ENCODE measurements around the gene SLC2A8.

SLC2A8 gene

DNA sequence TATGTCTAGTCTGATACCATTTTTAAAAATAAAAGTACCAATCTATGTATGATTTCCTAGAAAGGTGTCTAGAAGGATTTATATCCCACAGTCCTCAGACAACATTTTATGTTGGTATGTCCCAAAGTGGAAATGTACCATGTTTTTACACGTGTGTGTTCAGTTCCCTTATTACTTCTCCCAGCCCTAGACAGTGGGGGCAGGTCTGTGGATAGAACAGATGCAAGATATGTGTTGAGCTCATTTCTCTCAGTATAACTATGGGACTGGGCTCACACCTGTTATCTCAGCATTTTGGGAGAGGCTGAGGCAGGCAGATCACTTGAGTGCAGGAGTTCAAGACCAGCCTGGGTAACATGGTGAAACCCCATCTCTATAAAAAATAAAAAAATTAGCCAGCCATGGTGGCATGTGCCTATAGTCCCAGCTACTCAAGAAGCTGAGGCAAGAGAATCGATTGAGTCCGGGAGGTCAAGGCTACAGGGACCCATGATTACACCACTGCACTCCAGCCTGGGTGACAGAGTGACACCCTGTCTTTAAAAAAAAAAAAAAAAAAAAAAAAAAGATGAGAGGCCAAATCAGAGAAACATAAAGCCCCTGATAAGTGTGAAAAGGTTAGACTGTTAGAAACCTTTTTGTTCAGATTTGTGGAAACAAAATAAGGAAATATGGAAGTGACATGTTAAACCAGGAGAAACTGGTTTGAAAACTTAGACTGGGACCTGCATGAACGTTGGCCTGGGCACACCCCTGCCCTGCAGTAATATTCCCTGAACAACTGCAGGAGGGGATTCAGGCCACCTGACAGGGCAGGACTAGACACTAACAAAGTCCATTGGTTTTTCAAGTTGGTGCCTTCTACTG, 7.4 kb upstream of the SLC2A8 start:
- no peak overlapping the region for H3K4me3 Mint-ChIP-seq
- H3K9me3 Mint-ChIP-seq, result no peaks in the 10 kb centered on the region
- H3K27me3 Mint-ChIP-seq, result peaks cover 27 to 64% of the 10 kb centered on the region in 2 donors
- DNase-seq (no peak), ATAC-seq (replicated peaks) (no peak)
- H3K36me3 Mint-ChIP-seq, result no peaks in the 10 kb centered on the region
- H3K4me1 Mint-ChIP-seq, result peaks cover 7 to 13% of the 10 kb centered on the region in 2 donors
- no peak overlapping the region for H3K27ac Mint-ChIP-seq

DNA sequence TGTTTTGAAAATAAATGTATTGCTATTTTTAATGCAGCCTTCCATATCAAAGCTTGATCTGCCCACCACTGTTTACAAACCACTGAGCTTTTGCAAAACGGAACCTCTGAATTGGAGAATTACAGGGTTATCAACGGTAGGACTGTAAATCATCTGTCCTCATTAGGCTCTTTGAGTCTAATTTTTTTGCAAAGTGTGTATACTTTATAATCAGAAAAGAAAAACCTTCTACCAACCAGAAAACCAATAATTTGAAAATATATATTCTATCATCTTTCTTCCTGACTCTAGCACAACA, 6.8 kb upstream of the SLC2A8 start:
- Mint-ChIP-seq H3K4me3 (no peak overlapping the region), H3K9me3 (no peaks in the 10 kb centered on the region), H3K36me3 (no peaks in the 10 kb centered on the region), H3K27me3 (peaks cover 21 to 58% of the 10 kb centered on the region in 2 donors), H3K27ac (no peak overlapping the region), H3K4me1 (peaks cover 7 to 13% of the 10 kb centered on the region in 2 donors)
- ATAC-seq (replicated peaks), result no peak
- DNase-seq, result no peak

DNA sequence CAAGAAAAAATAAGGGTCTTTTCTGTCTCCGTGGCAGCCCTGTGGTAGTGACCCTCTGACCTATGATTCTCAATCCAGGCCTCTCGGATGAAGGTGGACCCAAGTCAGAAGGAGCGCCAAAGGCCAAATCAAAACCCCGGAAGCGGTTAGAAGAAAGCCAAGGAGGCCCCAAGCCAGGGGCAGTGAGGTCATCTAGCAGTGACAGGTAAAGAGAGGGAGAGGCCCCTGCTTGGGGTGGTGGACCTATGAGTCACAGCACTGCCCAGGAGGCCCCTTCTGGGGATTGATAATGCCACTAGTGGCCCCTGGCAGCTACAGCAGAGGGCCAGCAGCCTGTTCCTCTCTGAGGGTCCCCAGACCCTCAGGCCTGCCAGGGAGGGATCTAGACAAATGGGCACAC, 6.4 kb upstream of the SLC2A8 start:
- ATAC-seq (replicated peaks) (no peak), DNase-seq (no peak)
- Mint-ChIP-seq H3K27ac (no peak overlapping the region), H3K4me1 (peaks cover 7 to 13% of the 10 kb centered on the region in 2 donors), H3K36me3 (no peaks in the 10 kb centered on the region), H3K4me3 (no peak overlapping the region), H3K9me3 (no peaks in the 10 kb centered on the region), H3K27me3 (peaks cover 19 to 54% of the 10 kb centered on the region in 2 donors)

DNA sequence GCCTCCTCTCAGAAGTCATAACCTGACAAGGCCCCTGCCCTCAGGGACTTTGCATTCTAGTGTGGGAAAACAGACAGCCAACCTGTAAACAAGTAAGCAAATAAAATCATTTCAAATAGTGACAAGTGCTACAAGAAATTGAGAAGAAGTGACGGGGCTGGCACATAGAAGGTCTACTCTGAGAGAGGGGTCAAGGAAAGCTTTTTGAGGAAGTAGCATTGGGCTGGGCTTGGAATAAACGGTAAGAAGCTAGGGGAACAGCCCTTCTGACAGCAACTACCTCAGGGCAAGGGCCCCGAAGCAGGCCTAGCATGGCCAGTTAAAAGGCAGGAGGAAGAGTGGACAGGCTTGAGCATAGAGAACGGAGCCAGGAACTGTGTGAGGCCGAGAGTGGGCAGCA, 4.8 kb upstream of the SLC2A8 start:
- peaks cover 9 to 38% of the 10 kb centered on the region in 2 donors for H3K27me3 Mint-ChIP-seq
- DNase-seq, result no peak
- no peak overlapping the region for H3K27ac Mint-ChIP-seq
- no peaks in the 10 kb centered on the region for H3K36me3 Mint-ChIP-seq
- H3K4me1 Mint-ChIP-seq, result peaks cover 11 to 20% of the 10 kb centered on the region in 2 donors
- H3K9me3 Mint-ChIP-seq, result no peaks in the 10 kb centered on the region
- no peak overlapping the region for H3K4me3 Mint-ChIP-seq
- no peak for ATAC-seq (replicated peaks)

DNA sequence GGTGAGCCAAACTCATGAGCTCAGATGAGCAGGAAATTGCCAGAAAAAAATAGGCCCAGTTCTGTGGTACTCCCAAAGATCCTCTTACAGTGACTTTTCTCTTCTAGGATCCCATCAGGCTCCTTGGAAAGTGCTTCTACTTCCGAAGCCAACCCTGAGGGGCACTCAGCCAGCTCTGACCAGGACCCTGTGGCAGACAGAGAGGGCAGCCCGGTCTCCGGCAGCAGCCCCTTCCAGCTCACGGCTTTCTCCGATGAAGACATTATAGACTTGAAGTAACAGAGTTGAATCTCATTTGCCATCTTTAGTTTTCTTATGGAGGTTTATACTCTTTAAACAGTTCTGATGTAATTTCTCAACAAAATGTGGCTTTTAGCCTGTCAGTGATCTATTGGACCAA, 4.0 kb upstream of the SLC2A8 start:
- DNase-seq, result no peak
- H3K27ac Mint-ChIP-seq, result no peak overlapping the region
- ATAC-seq (replicated peaks), result no peak
- H3K27me3 Mint-ChIP-seq, result peaks cover 9 to 38% of the 10 kb centered on the region in 2 donors
- no peaks in the 10 kb centered on the region for H3K36me3 Mint-ChIP-seq
- no peaks in the 10 kb centered on the region for H3K9me3 Mint-ChIP-seq
- peaks cover 12 to 21% of the 10 kb centered on the region in 2 donors for H3K4me1 Mint-ChIP-seq
- H3K4me3 Mint-ChIP-seq, result no peak overlapping the region

DNA sequence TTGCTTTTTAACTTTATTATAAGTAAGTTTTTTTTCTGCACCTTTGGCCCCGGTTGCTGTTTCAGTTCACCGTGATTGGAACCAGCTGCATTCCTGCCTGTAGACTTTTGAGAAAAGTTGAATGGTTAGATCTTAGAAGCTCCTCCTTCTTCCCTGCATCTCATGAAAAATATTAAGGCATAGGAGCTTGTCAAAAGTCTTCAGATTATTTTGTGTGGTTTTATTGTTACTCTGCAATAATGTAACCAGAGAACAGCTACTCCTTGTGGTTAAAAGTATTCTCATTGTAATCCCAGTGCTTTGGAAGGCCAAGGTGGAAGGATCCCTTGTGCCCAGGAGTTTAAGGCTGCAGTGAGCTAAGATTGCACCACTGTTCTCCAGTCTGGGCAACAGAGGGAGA, 3.3 kb upstream of the SLC2A8 start:
- DNase-seq (no peak), ATAC-seq (replicated peaks) (no peak)
- Mint-ChIP-seq H3K27ac (no peak overlapping the region), H3K9me3 (no peaks in the 10 kb centered on the region), H3K27me3 (peaks cover 12 to 38% of the 10 kb centered on the region in 2 donors), H3K4me3 (no peak overlapping the region), H3K4me1 (peaks cover 15 to 21% of the 10 kb centered on the region in 2 donors), H3K36me3 (no peaks in the 10 kb centered on the region)

DNA sequence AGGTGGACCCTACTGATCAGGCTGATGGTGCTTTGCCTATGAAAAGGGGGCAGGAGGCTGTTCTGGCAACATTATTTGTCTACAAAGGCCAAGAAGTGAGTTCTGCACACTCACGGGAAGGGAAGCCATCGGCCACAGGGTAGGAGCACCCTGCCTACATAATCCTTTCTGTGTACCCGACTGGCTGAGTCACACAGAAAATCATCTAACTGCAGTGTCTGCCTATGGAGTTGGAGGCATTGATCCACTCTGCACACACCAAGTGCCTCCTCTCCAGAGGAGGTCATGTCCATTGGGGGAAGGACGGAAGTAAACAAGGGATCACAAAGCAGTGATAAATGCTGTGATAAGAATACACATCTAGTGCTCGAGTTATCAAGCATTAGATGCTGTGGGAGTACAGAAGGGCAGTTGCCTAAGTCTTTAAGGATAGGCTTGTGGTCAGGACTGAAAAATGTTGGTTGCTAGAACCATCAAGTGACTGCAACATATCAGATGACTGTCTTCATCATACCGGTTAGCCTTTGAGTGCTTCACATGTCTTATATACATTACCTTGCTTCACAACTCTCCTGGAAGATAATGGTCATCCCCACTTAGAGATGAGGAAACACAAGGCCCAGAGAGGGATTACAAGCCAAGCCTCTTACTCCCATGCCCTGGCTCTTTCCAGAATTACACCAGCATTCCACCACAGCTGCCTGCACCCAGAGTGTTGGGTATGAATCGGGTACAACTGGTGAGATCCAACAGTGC, 1.3 kb upstream of the SLC2A8 start:
- Mint-ChIP-seq H3K36me3 (peaks cover 2 to 3% of the 10 kb centered on the region in 2 donors), H3K4me3 (peak overlapping the region; percentile 79 to 88), H3K4me1 (peaks cover 12 to 18% of the 10 kb centered on the region in 2 donors), H3K27me3 (peaks cover 3 to 27% of the 10 kb centered on the region in 2 donors), H3K27ac (peak overlapping the region; percentile 15), H3K9me3 (no peaks in the 10 kb centered on the region)
- DNase-seq, result no peak
- no peak for ATAC-seq (replicated peaks)

DNA sequence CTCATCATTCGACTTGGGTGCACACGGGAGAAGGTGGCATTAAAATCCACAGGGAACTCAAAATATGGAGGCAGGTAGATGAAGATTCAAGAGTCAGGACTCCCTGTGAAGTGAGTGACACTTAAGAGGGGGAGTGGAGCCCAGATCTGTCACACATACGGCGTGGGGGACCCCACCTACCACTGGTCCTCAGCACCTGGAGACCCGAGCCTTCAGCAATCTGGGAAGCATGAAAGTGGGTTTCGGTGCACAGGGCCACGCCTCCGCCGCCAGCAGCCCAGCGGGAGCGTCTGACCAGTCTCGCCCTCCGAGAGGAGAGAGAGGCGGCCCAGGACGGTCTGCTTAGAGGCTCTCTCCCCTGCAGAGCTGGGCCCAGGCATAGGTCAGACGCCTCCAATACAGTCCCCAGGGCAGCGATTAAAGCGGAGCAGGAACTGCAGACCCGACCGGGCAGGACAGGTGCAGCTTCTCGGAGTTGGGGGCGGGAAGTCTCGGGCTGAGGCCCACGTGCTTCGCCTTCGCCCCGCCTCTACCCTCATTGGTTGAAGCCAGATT, 639 bp upstream of the SLC2A8 start:
- H3K9me3 Mint-ChIP-seq, result no peaks in the 10 kb centered on the region
- peak overlapping the region; percentile 15 for H3K27ac Mint-ChIP-seq
- peaks cover 3 to 26% of the 10 kb centered on the region in 2 donors for H3K27me3 Mint-ChIP-seq
- peaks cover 2 to 3% of the 10 kb centered on the region in 2 donors for H3K36me3 Mint-ChIP-seq
- DNase-seq (no peak), ATAC-seq (replicated peaks) (no peak)
- peak overlapping the region; percentile 79 to 88 for H3K4me3 Mint-ChIP-seq
- H3K4me1 Mint-ChIP-seq, result peaks cover 12 to 18% of the 10 kb centered on the region in 2 donors

DNA sequence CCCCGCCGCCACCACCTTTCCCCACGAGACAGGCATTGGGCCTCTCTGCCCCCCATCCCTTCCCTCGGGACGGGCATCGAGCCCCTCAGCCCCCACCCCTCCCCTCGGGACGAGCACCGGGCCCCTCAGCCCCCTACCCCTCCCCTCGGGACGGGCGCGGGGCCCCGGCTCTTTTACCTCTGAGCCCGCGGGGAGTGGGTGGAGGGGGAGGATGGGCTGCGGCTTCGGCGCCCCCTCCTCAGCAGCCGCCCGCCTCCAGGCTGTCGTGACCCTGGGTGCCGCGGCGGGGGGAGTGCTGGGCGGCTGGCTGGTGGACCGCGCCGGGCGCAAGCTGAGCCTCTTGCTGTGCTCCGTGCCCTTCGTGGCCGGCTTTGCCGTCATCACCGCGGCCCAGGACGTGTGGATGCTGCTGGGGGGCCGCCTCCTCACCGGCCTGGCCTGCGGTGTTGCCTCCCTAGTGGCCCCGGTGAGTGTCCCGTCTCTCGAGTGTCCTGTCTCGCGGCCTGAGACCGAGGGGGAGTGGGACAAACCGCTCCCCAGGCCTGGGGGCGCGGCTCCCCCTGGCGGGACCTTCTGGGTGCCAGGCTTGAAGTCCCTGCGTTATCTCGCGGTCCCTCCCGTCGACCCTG, 791 bp downstream of the SLC2A8 start:
- Mint-ChIP-seq H3K9me3 (no peaks in the 10 kb centered on the region), H3K4me3 (peak overlapping the region; percentile 85 to 88), H3K27ac (peak overlapping the region; percentile 76), H3K36me3 (peaks cover 6% of the 10 kb centered on the region in 2 donors), H3K4me1 (peaks cover 12 to 18% of the 10 kb centered on the region in 2 donors), H3K27me3 (peaks cover 3 to 14% of the 10 kb centered on the region in 2 donors)
- ATAC-seq (replicated peaks) (no peak), DNase-seq (peak; percentile 24)

DNA sequence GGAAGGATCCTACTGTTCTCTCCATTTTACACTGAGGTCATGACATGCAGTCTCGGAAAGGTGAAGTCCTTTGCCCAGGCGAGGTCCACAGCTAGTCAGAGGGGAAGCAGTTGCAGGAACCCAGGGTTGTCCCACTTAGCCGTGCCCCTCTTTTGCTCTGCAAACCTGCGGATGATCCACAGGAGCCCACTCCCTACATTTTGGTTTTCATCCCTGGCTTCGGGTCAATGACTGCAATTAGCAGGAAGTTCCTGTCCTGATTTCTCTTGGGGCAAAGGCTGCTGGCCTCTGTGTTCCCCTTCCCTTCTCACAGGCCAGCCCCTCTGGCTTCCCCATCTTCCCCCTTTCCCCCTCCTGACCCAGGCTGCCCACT, 1.3 kb downstream of the SLC2A8 start:
- Mint-ChIP-seq H3K27ac (peak overlapping the region; percentile 76), H3K36me3 (peaks cover 6% of the 10 kb centered on the region in 2 donors), H3K4me1 (peaks cover 12 to 18% of the 10 kb centered on the region in 2 donors), H3K27me3 (peaks cover 3 to 9% of the 10 kb centered on the region in 2 donors), H3K9me3 (no peaks in the 10 kb centered on the region), H3K4me3 (peak overlapping the region; percentile 85 to 88)
- DNase-seq (no peak), ATAC-seq (replicated peaks) (no peak)

DNA sequence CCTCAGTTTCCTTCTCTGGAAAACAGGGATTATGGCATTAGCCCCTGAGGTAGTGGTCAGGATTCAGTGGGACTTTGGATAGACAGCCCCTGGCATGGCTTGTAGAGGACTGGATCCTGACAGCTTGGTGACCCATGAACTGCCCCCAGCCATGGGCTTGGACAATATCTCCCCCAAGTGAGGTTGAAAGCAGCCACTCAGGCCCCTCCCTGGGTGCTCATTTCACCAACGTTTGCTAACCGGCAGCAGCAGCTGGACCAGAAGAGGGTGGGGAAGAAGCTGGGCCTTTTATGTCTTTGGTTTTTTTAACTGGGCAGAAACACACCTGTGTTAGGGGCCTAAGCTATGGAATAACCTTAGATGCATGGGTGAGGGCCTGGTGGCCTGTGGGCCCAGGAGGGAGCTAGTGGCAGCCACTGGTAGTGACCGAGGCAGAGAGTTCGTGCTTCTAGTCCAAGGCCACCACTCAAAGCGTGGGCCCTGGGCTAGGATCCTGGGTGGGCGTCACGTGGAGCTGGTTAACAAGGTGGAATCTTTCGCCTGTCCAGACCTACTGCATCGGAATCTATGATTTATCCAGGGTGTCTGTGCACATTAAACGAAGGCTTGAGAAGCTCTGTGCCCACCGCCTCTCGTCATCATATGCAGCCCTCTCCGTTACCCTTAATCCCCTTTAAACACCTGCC, 1.9 kb downstream of the SLC2A8 start:
- DNase-seq (no peak), ATAC-seq (replicated peaks) (no peak)
- Mint-ChIP-seq H3K4me3 (peak overlapping the region; percentile 85 to 88), H3K9me3 (no peaks in the 10 kb centered on the region), H3K4me1 (peaks cover 12 to 18% of the 10 kb centered on the region in 2 donors), H3K27me3 (peaks cover 3 to 8% of the 10 kb centered on the region in 2 donors), H3K27ac (no peak overlapping the region), H3K36me3 (peaks cover 6% of the 10 kb centered on the region in 2 donors)

DNA sequence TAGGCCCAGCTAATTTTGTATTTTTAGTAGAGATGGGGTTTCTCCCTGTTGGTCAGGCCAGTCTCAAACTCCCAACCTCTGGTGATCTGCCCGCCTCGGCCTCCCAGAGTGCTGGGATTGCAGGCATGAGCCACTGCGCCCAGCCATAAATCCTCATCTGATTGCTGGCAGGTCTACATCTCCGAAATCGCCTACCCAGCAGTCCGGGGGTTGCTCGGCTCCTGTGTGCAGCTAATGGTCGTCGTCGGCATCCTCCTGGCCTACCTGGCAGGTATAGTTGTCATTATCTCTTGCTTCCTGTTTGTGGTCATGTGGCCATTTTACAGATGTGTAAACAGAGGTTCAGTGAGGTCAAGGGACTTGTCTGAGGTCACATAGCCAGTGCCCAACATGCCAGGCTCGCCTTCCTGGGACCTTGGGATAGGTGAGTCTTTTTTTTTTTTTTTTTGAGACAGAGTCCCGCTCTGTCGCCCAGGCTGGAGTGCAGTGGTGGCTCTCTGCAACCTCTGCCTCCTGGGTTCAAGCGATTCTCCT, 2.8 kb downstream of the SLC2A8 start:
- Mint-ChIP-seq H3K4me1 (peaks cover 12 to 18% of the 10 kb centered on the region in 2 donors), H3K27me3 (peaks cover 3 to 8% of the 10 kb centered on the region in 2 donors), H3K4me3 (no peak overlapping the region), H3K27ac (no peak overlapping the region), H3K36me3 (peaks cover 6% of the 10 kb centered on the region in 2 donors), H3K9me3 (no peaks in the 10 kb centered on the region)
- ATAC-seq (replicated peaks), result no peak
- DNase-seq, result no peak

DNA sequence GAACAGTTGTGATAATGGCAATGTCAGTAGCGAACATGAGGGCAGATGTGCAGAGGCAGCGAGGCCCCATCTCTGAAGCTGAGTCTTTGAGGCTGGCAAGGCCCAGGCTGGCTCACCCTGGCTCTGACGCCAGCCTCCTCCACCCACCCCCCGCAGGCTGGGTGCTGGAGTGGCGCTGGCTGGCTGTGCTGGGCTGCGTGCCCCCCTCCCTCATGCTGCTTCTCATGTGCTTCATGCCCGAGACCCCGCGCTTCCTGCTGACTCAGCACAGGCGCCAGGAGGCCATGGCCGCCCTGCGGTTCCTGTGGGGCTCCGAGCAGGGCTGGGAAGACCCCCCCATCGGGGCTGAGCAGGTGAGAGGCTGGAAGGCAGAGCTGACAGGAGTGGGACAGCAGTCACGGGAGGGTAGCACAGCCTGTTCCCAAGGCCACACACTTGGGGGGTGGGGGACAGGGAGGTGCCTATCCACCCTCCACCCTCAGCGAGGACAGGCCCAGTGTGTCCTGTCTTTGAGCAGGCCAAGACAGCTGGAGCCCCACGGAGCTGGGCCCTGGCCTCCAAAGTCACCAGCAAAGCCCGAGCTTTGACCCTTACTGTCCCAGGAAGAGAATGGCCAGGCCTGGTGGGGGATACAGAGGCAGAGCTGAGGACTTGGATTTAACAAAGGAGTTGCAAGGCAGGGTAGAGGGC, 5.6 kb downstream of the SLC2A8 start:
- H3K9me3 Mint-ChIP-seq, result no peaks in the 10 kb centered on the region
- no peak for DNase-seq
- H3K4me3 Mint-ChIP-seq, result no peak overlapping the region
- no peak overlapping the region for H3K27ac Mint-ChIP-seq
- ATAC-seq (replicated peaks), result no peak
- peaks cover 8 to 11% of the 10 kb centered on the region in 2 donors for H3K4me1 Mint-ChIP-seq
- H3K27me3 Mint-ChIP-seq, result peaks cover 3 to 8% of the 10 kb centered on the region in 2 donors
- H3K36me3 Mint-ChIP-seq, result peaks cover 14 to 17% of the 10 kb centered on the region in 2 donors
